22Rv1 (cell line): ENCODE measurements around the gene TENT5C.

Source experiments
- H3K27ac ChIP-seq: fragments of 450-650 bp; 2 replicates; pipeline ENCODE4 v1.5.1; 2017
- ZFX ChIP-seq: fragments of 450-650 bp; IDR thresholded peaks from 2 replicates; pipeline ENCODE4 v1.6.1; 2017; ENCODE audit warnings: antibody characterized with exemption, borderline replicate concordance
- TF ChIP-seq, protein P1 (sequence below): fragments of 450-650 bp; IDR thresholded peaks from 2 replicates; pipeline ENCODE4 v1.5.1; 2017; ENCODE audit warnings: mild to moderate bottlenecking

The TENT5C gene

DNA sequence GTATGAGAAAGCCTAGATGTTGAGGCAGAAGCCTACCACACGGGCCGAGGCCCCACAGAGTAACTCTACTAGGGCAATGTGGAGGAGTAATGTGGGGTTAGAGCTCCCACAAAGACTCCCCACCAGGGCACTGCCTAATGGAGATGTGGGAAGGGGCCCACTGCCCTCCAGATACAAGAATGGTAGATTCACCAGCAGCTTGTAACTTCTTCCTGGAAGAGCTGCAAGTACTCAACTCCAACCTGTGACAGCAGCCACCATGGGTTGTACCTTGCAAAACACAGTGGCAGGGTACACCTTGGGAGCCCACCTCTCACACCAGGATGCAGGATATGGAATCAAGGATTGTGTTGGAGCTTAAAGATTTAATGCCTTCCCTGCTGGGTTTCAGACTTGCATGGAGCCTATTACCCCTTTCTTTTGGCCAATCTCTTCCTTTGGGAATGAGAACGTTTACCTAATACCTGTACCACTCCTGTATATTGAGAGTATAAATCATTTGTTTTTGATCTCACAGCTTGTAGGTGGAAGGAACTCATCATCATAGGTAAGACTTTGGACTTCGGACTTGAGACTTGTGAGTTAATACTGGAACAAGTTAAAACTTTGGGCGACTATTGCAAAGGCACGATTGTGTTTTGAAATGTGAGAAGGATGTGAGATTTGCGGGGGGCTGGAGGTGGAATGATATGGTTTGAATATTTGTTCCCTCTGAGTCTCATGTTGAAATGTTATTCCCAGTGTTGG, 57.5 kb downstream of the TENT5C start:
- no peak overlapping the region for H3K27ac ChIP-seq
- no peak for TF ChIP-seq ZFX
- TF ChIP-seq, protein P1, sequence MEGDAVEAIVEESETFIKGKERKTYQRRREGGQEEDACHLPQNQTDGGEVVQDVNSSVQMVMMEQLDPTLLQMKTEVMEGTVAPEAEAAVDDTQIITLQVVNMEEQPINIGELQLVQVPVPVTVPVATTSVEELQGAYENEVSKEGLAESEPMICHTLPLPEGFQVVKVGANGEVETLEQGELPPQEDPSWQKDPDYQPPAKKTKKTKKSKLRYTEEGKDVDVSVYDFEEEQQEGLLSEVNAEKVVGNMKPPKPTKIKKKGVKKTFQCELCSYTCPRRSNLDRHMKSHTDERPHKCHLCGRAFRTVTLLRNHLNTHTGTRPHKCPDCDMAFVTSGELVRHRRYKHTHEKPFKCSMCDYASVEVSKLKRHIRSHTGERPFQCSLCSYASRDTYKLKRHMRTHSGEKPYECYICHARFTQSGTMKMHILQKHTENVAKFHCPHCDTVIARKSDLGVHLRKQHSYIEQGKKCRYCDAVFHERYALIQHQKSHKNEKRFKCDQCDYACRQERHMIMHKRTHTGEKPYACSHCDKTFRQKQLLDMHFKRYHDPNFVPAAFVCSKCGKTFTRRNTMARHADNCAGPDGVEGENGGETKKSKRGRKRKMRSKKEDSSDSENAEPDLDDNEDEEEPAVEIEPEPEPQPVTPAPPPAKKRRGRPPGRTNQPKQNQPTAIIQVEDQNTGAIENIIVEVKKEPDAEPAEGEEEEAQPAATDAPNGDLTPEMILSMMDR = no peak

DNA sequence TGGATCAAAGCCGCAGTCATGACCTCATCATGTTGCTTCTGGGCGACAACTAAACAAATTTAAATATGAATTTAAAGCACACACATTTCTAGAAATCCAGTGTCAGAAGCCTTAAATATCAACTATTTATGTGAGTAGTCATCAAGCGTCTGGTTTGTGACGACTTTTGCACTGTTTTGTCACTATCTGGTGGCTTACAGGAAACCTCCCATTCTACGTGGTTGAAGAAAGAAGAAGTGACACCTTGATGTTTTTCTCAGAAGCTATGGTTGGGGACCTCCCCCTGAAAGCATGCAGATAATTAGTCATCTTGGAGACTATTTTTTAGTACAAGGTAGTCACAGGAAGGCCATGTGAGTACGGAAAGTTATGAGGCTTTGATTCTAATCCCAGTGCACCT, 58.5 kb downstream of the TENT5C start:
- no peak overlapping the region for H3K27ac ChIP-seq
- TF ChIP-seq, protein P1 = no peak
- no peak for TF ChIP-seq ZFX

DNA sequence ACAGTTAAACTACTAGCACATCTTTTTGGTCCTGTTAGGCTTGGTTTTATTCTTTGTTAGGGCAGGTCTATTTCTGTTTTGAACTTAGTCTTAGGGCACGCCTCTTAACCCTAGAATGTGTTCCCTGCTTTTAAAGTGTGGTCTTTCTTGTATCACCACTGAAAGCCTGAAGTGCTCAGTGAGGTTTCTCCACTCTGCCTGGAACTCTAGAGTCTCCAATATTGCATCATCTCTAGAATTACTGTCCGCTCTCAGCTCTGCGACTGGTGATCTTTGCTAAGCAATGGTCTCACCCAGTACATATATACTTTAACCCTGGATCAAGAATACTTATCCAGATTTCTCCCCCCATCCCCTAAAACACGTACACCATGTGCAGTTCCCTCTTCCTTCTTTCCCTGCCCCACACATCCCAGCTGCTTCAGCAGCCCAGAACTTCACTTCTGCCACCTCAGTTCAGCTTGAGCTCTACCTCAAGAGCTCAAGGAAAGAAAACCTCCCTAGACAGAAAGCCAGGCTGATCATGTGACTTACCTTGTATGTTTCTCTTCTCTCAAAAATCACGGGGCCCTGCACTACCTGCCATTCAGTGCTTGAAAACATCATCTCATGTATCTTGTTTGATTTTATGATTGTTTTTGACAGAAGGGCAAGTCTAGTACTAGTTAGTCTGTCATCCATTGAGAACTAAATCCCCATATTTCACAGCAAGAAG, 59.9 kb downstream of the TENT5C start:
- no peak overlapping the region for H3K27ac ChIP-seq
- TF ChIP-seq ZFX = no peak
- TF ChIP-seq, protein P1 = no peak

DNA sequence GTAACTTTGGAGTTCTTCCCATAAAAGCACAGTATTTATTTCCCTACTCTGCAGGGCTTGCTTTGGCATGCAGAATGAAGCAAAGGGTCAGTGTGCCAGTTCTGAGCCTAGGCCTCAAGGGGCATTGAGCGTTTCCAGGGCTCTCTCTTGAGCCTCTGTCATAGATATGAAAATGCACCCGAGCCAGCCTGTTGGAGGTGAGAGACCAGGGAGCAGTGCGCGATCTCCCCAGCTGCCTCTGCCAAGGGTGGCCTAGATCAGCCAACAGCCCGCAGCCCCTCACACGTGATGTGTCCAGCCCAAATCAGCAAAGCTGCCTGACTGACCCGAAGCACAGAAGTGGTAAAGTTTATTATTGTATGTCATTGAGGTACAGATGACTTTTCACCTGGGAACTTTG, 63.7 kb downstream of the TENT5C start:
- H3K27ac ChIP-seq = no peak overlapping the region
- TF ChIP-seq, protein P1 = no peak
- TF ChIP-seq ZFX = no peak

DNA sequence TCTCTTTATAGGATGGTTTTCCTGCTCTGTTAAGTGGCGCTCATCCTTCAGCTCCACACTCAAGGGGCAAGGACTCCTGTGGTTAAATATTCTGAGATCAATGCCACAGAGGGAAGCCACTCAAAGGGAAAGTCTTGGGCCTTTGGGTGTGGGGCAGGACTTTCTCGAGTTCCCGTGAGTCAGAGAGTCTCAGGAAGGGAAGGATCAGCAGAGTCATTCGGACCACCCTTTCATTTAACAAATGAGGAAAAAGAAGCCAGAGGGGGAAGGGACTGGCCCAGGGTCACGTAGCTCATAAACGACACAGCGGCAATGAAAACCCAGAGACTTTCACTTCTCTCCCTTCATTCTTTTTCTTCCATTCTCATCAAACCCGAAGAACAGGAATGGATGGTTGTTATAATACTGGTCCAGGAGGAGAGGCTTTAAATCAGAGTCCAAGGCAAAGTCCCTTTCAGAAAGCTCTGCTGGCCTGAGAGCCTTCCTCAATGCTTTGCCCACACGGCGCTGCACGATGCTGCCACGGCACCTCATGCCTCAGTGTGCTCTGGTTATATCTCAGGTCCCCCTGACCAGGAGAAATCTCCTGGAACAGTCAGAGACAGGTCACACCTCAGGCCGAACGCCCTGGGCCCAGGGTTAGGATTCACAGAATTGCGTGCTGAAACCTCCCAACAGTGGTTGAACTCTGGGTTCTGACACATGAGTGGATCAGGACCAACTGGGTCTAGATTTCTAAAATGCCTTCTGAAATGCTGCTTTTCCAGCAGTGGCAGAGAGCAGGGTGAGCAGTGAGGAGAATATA, 65.3 kb downstream of the TENT5C start:
- no peak overlapping the region for H3K27ac ChIP-seq
- TF ChIP-seq, protein P1 = no peak
- TF ChIP-seq ZFX = no peak

DNA sequence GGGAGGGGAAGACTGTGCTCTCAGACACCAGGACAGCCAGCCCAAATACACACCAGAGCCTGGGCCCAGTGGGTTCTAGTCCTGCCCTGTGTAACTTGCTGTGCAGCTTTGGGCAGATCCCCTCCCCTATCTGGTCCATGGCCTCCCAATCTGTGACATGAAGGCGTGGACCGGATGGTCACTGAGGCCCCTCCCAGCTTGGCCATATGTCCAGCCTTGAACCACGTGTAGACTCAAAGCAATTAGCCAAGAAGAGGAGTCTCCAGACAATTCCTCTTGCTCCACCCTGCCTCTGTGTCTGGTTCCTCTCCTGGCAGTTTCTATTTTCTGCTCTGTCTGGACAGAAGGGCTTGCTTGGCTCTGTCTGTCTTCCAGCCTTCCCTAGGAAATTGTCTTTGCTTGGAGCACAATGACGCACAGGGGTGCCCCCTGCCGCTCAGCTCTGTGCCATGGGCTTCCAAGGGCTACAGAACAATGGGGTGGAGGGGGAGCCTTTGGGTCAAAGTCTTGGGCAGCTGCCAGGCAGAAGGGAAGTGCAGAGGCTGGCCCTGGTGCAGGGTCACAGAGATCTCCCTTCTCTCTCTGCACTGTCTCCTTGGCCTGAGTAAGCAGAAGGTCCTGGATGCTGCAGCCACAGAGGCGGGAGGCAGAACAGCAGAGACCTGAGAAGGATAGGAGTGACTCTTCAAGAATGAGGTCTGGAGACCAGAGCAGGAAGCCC, 66.1 kb downstream of the TENT5C start:
- H3K27ac ChIP-seq = no peak overlapping the region
- TF ChIP-seq ZFX = no peak
- TF ChIP-seq, protein P1 = no peak
